Thymus (tissue), 11 donors: ENCODE results near the gene ATG13. TPM values are rescaled to one million over a fixed set of nuclear protein-coding genes. Genes with fewer than 3 reads are reported as not detected.
"Not testable (repeated sequence)": the region's sequence is repeated elsewhere in the genome, so short reads cannot be mapped to it uniquely, and the experiment has no call there.

Experiments
- DNase-seq, 9 donors: peaks; one replicate each; pipeline ENCODE4 v3.0.0-alpha.2; 2013; ENCODE audit warnings: low spot score in 9 of 9, low read depth in 6 of 9, missing footprints in 1 of 9
- H3K27ac ChIP-seq, 2 donors: one replicate each; pipeline ENCODE4 v1.5.1; 2013; ENCODE audit warnings: control low read depth in 1 of 2, low read depth in 1 of 2, low read length in 1 of 2, mild to moderate bottlenecking in 1 of 2, moderate library complexity in 1 of 2
- H3K27me3 ChIP-seq, 2 donors: one replicate each; pipeline ENCODE4 v1.5.1; 2013; ENCODE audit warnings: low read length in 1 of 2; ENCODE audit not compliant: control insufficient read depth in 2 of 2, insufficient read depth in 1 of 2
- H3K36me3 ChIP-seq, 2 donors: one replicate each; pipeline ENCODE4 v1.5.1; 2013; ENCODE audit warnings: low read length in 1 of 2, mild to moderate bottlenecking in 1 of 2, moderate library complexity in 1 of 2; ENCODE audit not compliant: control insufficient read depth in 2 of 2, insufficient read depth in 2 of 2
- H3K4me1 ChIP-seq, 2 donors: one replicate each; pipeline ENCODE4 v1.5.1; 2013; ENCODE audit warnings: low read length in 2 of 2; ENCODE audit not compliant: control insufficient read depth in 2 of 2, insufficient read depth in 2 of 2
- H3K4me3 ChIP-seq, 2 donors: one replicate each; pipeline ENCODE4 v1.5.1; 2013; ENCODE audit warnings: low read length in 2 of 2, control low read depth in 1 of 2, mild to moderate bottlenecking in 1 of 2
- H3K9me3 ChIP-seq, 2 donors: one replicate each; pipeline ENCODE4 v1.5.1; 2013; ENCODE audit warnings: low read length in 1 of 2, mild to moderate bottlenecking in 1 of 2; ENCODE audit not compliant: control insufficient read depth in 2 of 2, insufficient read depth in 1 of 2
- WGBS: extraction: QIAGEN DNeasy Blood & Tissue Kit; methylation state at CpG from one replicate; pipeline ENCODE4 v1.1.7; 2013; 5-methylcytosine and 5-hydroxymethylcytosine counted together
- polyA plus RNA-seq: library from polyadenylated mRNA; stranded (reverse); fragments of 200-250 nt; gene quantifications from one replicate; pipeline ENCODE4 v1.2.3, GENCODE V29; 2013
- total RNA-seq: library from RNA; stranded (reverse); fragments of 120-200 nt; gene quantifications from one replicate; pipeline ENCODE4 v1.2.4, GENCODE V29; 2013
- donor health status: healthy.

ATG13 gene
- total and polyA plus RNA-seq, 2 donors, result 32.0 to 35.2 TPM

- H3K27me3 ChIP-seq, result no peaks in the 10 kb centered on the region
- H3K27ac ChIP-seq, result no peak overlapping the region
- H3K36me3 ChIP-seq, result peaks cover 72 to 91% of the 10 kb centered on the region in 2 donors
- H3K9me3 ChIP-seq, result no peaks in the 10 kb centered on the region
- 95% methylated on average over 2 of the region's 2 CpGs for WGBS
- no peak for DNase-seq
- H3K4me3 ChIP-seq, result no peak overlapping the region
- peaks cover 7 to 25% of the 10 kb centered on the region in 2 donors for H3K4me1 ChIP-seq
Observed at GRCh38 chr11:46667043-46667481, 49.7 kb downstream of the ATG13 start.

DNA sequence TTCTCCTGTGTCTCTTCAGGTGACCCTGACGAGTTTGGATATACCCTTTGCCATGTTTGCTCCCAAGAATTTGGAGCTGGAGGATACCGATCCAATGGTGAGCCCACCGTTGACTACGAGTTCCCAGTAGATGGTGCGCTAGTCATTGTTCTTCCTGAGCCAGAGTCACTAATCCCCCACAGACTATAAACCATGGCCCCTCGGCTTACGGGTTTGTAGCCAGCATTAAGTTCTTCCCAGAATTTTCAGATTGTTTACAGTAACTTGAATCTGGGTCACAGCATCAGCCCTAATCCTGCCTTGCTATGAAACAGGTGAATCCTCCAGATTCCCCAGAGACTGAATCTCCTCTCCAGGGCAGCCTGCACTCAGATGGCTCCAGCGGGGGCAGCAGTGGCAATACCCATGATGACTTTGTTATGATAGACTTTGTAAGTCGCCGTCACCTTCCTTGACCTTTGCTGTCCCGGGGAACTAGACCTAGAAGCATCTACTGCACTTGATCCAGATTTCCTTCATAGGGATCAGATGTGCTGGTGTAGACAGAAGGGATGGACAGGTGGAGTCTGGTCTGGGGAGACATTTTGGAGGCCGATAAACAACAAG, 51.2 kb downstream of the ATG13 start:
- WGBS, result 97% methylated on average over 12 of the region's 12 CpGs
- no peak for DNase-seq

GRCh38 chr11:46669711-46670139, 52.4 kb downstream of the ATG13 start:
- Histone ChIP-seq H3K36me3 (peaks cover 72 to 86% of the 10 kb centered on the region in 2 donors), H3K4me3 (no peak overlapping the region), H3K4me1 (peaks cover 24 to 52% of the 10 kb centered on the region in 2 donors), H3K27ac (no peak overlapping the region), H3K27me3 (no peaks in the 10 kb centered on the region), H3K9me3 (no peaks in the 10 kb centered on the region)
- DNase-seq, result no peak
- 91% methylated on average over 3 of the region's 3 CpGs for WGBS

More for the DNA sequence above, 51.2 kb downstream of the ATG13 start:
- H3K36me3 ChIP-seq, result peaks cover 79 to 94% of the 10 kb centered on the region in 2 donors
- H3K9me3 ChIP-seq, result no peaks in the 10 kb centered on the region
- H3K4me3 ChIP-seq, result no peak overlapping the region
- H3K4me1 ChIP-seq, result peaks cover 12 to 40% of the 10 kb centered on the region in 2 donors
- H3K27ac ChIP-seq, result no peak overlapping the region
- H3K27me3 ChIP-seq, result no peaks in the 10 kb centered on the region

DNA sequence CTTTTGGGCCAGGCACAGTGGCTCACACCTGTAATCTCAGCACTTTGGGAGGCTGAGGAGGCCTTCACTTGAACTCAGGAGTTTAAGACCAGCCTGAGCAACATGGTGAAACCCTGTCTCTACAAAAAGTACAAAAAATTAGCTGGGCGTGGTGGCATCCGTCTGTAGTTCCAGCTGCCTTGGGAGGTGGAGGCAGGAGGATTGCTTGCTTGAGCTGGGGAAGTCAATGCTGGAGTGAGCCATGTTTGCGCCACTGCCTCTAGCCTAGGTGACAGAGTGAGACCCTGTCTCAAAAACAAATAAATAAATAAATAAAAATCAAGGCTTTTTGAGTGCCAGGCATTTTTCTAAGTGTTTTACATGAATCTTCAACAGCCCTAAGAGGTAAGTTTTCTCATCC, 53.2 kb downstream of the ATG13 start:
- not testable (repeated sequence) for H3K9me3 ChIP-seq, H3K4me3 ChIP-seq, DNase-seq, H3K27me3 ChIP-seq
- Histone ChIP-seq H3K27ac (peak overlapping the region in 1 of 2 donors; percentile 75), H3K4me1 (peaks cover 31 to 60% of the 10 kb centered on the region in 2 donors), H3K36me3 (peaks cover 66 to 79% of the 10 kb centered on the region in 2 donors)
- 84% methylated on average over 3 of the region's 3 CpGs for WGBS

GRCh38 chr11:46671958-46672315, 54.6 kb downstream of the ATG13 start:
- Histone ChIP-seq H3K4me1 (peaks cover 31 to 74% of the 10 kb centered on the region in 2 donors), H3K27me3 (no peaks in the 10 kb centered on the region), H3K9me3 (no peaks in the 10 kb centered on the region), H3K36me3 (peaks cover 67 to 76% of the 10 kb centered on the region in 2 donors), H3K4me3 (no peak overlapping the region), H3K27ac (peak overlapping the region in 1 of 2 donors; percentile 19)
- WGBS, result 96% methylated on average over 10 of the region's 10 CpGs
- DNase-seq, result no peak

GRCh38 chr11:46672381-46672839, 55.1 kb downstream of the ATG13 start:
- Histone ChIP-seq H3K36me3 (peaks cover 66 to 75% of the 10 kb centered on the region in 2 donors), H3K27ac (no peak overlapping the region), H3K9me3 (no peaks in the 10 kb centered on the region), H3K27me3 (no peaks in the 10 kb centered on the region), H3K4me3 (no peak overlapping the region), H3K4me1 (peaks cover 31 to 76% of the 10 kb centered on the region in 2 donors)
- DNase-seq, result no peak
- WGBS, result 83% methylated on average over 7 of the region's 7 CpGs

DNA sequence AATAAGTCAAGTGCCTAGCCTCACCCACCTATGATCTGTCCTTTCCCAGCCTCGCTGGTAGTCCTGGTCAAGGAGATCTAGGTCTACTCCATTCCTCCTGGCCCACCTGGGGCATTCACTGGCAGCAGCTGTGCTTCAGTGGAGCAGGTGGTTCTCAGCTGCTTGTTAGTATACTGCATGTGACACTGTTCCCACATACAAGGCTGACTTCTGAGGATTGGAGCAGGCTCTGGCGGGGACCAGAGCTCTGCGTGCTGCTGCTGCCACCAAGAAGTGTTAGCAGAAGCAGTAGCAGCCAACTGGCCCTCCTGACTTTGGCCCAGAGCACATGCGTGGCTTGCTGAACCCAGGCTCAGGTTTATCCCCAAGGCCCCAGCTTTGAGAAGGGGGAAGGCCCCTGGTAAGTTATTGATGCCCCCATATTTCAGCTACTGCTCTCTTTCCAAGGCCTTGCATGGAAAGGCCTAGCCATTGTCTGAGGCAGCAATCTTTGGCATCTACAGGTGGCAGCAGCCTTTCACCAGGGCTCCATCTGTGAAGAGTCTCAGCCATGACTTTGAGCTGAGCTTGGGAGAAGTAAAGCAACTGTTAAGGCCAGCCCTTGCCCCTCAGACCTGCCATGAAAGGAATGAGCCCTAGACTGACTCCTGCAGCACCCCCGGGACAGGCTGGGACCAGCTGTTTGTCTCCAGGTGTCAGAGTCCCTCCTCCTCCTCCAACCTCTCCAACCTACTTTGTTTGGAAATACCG, 56.5 kb downstream of the ATG13 start:
- Histone ChIP-seq H3K9me3 (no peaks in the 10 kb centered on the region), H3K27me3 (no peaks in the 10 kb centered on the region), H3K27ac (peak overlapping the region; percentile 75), H3K36me3 (peaks cover 62 to 72% of the 10 kb centered on the region in 2 donors), H3K4me3 (no peak overlapping the region), H3K4me1 (peaks cover 31 to 76% of the 10 kb centered on the region in 2 donors)
- peak in 6 of 9 donors; percentile 24 to 69 (median 33) for DNase-seq
- 63% methylated on average over 6 of the region's 6 CpGs for WGBS

DNA sequence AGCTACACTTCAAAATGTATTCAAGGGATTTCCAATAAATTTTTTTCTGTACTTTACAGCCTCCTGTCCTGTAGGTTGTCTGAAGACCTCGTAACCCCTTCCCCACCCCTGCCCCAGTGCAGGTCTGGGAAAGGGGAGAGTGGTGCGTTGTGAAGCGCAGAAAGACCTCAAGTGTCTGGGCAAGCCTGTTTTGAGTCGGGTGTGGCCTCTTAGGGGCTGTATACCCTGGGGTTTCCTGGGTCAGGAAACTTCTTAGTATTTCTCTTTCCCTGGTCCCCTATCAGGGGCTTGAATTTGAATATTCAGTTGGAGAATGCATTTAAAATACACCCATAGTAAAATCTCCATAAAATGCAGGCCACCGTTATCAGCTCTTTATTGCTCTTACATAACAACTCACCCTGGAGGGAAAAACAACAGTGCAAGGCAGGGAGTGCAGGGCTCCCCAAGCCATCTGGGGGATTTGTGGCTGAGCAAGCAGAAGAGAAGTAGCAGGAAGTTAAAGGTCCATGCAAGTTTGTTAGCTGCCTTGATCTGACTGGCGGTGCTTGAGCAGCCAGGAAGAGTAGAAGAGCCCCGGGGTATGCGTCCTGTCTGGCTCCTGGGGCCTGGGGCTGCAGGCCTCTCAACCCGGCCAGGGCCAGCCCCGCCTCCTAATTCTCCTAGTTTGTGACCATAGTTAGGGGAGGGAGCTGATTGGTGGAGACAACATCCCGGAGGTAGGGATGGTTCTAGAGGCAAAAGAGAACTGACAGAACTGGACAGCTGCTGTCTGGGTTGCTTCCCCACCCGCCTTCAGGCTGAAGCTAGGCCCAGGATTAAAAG, 57.3 kb downstream of the ATG13 start:
- WGBS, result 52% methylated on average over 12 of the region's 12 CpGs
- Histone ChIP-seq H3K4me3 (no peak overlapping the region), H3K27ac (peak overlapping the region; percentile 75), H3K27me3 (no peaks in the 10 kb centered on the region), H3K36me3 (peaks cover 62 to 72% of the 10 kb centered on the region in 2 donors), H3K9me3 (no peaks in the 10 kb centered on the region), H3K4me1 (peaks cover 31 to 74% of the 10 kb centered on the region in 2 donors)
- peak in 6 of 9 donors; percentile 14 to 76 (median 38) for DNase-seq
